CD4-positive, alpha-beta T cell treated with Interleukin-12 subunit alpha and Interleukin-12 subunit beta, for 1 hour (primary cell): ENCODE data around the gene NUP107.
A peak's percentile ranks its signal among the peaks of the same experiment; 100 is the strongest.

ENCODE experiments used
- DNase-seq: peaks from one replicate; pipeline ENCODE4 v3.0.0-alpha.2; 2020

NUP107 gene

GRCh38 chr12:68776976-68777610 is 90.3 kb downstream of the NUP107 start:
- DNase-seq, result no peak

GRCh38 chr12:68779280-68779679 is 92.5 kb downstream of the NUP107 start:
- no peak for DNase-seq

GRCh38 chr12:68780731-68781130 is 94.0 kb downstream of the NUP107 start:
- no peak for DNase-seq

GRCh38 chr12:68781728-68782127 is 95.0 kb downstream of the NUP107 start:
- no peak for DNase-seq

GRCh38 chr12:68784015-68784414 is 97.2 kb downstream of the NUP107 start:
- DNase-seq, result peak; percentile 3

- DNase-seq, result no peak
Observed at GRCh38 chr12:68785358-68785757, 98.6 kb downstream of the NUP107 start.

- DNase-seq, result no peak
Observed at GRCh38 chr12:68785823-68786222, 99.0 kb downstream of the NUP107 start.

- no peak for DNase-seq
Observed at GRCh38 chr12:68786929-68787328, 100.2 kb downstream of the NUP107 start.

GRCh38 chr12:68788554-68789143 is 101.9 kb downstream of the NUP107 start:
- no peak for DNase-seq

- no peak for DNase-seq
Observed at GRCh38 chr12:68789144-68789878, 102.5 kb downstream of the NUP107 start.

GRCh38 chr12:68790081-68790951 is 103.5 kb downstream of the NUP107 start:
- no peak for DNase-seq

GRCh38 chr12:68790952-68791234 is 104.1 kb downstream of the NUP107 start:
- DNase-seq, result no peak

- DNase-seq, result no peak
Observed at GRCh38 chr12:68791897-68792481, 105.2 kb downstream of the NUP107 start.

- peak; percentile 65 for DNase-seq
Observed at GRCh38 chr12:68792952-68793351, 106.2 kb downstream of the NUP107 start.

- no peak for DNase-seq
Observed at GRCh38 chr12:68793436-68793835, 106.7 kb downstream of the NUP107 start.

GRCh38 chr12:68793975-68794652 is 107.3 kb downstream of the NUP107 start:
- no peak for DNase-seq

GRCh38 chr12:68794653-68795251 is 108.0 kb downstream of the NUP107 start:
- no peak for DNase-seq
